Mesenchymal stem cell (in vitro differentiated cells and primary cell): Measurements from ENCODE around the gene CFAP251.
"Not testable (repeated sequence)": the region's sequence is repeated elsewhere in the genome, so short reads cannot be mapped to it uniquely, and the experiment has no call there.

Source experiments
- DNase-seq: peaks from one replicate; pipeline ENCODE4 v3.0.0-alpha.2; 2013
- H2AFZ ChIP-seq: one replicate; pipeline ENCODE4 v1.6.1; 2013; ENCODE audit warnings: low read depth, mild to moderate bottlenecking, control low read depth, inconsistent platforms, low read length, moderate library complexity
- H2AK5ac ChIP-seq: 2 replicates; pipeline ENCODE4 v1.6.1; 2013; ENCODE audit warnings: low read length, moderate library complexity, mild to moderate bottlenecking, inconsistent platforms; ENCODE audit not compliant: severe bottlenecking
- H2BK120ac ChIP-seq: one replicate; pipeline ENCODE4 v1.6.1; 2013; ENCODE audit warnings: low read depth, mild to moderate bottlenecking, inconsistent platforms, low read length, moderate library complexity
- H2BK12ac ChIP-seq, 2 experiments: one replicate each; pipeline ENCODE4 v1.6.1; 2013; ENCODE audit warnings: inconsistent platforms in 2 of 2, low read length in 2 of 2, mild to moderate bottlenecking in 2 of 2, moderate library complexity in 2 of 2, control low read depth in 1 of 2
- H2BK15ac ChIP-seq: one replicate; pipeline ENCODE4 v1.6.1; 2013; ENCODE audit warnings: mild to moderate bottlenecking, low read depth, inconsistent platforms; ENCODE audit not compliant: poor library complexity, severe bottlenecking
- H2BK5ac ChIP-seq: 2 replicates; pipeline ENCODE4 v1.6.1; 2013; ENCODE audit warnings: low read depth, mild to moderate bottlenecking, low read length, control low read depth, inconsistent platforms; ENCODE audit not compliant: poor library complexity, severe bottlenecking
- H3K14ac ChIP-seq, 2 experiments: one replicate each; pipeline ENCODE4 v1.6.1; 2013; ENCODE audit warnings: inconsistent platforms in 2 of 2, low read length in 2 of 2, control low read depth in 1 of 2, mild to moderate bottlenecking in 1 of 2, moderate library complexity in 1 of 2
- H3K18ac ChIP-seq, 2 experiments: one replicate each; pipeline ENCODE4 v1.6.1; 2013; ENCODE audit warnings: inconsistent platforms in 2 of 2, low read length in 2 of 2, control low read depth in 1 of 2, low read depth in 1 of 2, mild to moderate bottlenecking in 1 of 2
- H3K23ac ChIP-seq, 2 experiments: one replicate each; pipeline ENCODE4 v1.6.1; 2013; ENCODE audit warnings: inconsistent platforms in 2 of 2, low read length in 2 of 2, mild to moderate bottlenecking in 2 of 2, moderate library complexity in 2 of 2, control low read depth in 1 of 2
- H3K27ac ChIP-seq: 2 replicates; pipeline ENCODE4 v1.5.1; 2013; ENCODE audit warnings: mild to moderate bottlenecking, moderate library complexity, low read length, control low read depth, inconsistent platforms; ENCODE audit not compliant: poor library complexity, severe bottlenecking
- H3K27me3 ChIP-seq, 2 experiments: 2 replicates each; pipeline versions ENCODE4 v1.6.1 to v1.7.0; 2013; ENCODE audit warnings: low read length in 2 of 2, mild to moderate bottlenecking in 2 of 2, moderate library complexity in 2 of 2, control low read depth in 1 of 2, inconsistent platforms in 1 of 2; ENCODE audit not compliant: control insufficient read depth in 1 of 2, insufficient read depth in 1 of 2
- H3K36me3 ChIP-seq, 2 experiments: 2 replicates each; pipeline versions ENCODE4 v1.6.1 to v1.7.0; 2013; ENCODE audit warnings: low read length in 2 of 2, control low read depth in 1 of 2, inconsistent platforms in 1 of 2, low read depth in 1 of 2, mild to moderate bottlenecking in 1 of 2; ENCODE audit not compliant: insufficient read depth in 2 of 2, control insufficient read depth in 1 of 2
- H3K4ac ChIP-seq, 2 experiments: one replicate each; pipeline ENCODE4 v1.6.1; 2013; ENCODE audit warnings: inconsistent platforms in 2 of 2, low read length in 2 of 2, mild to moderate bottlenecking in 2 of 2, moderate library complexity in 2 of 2, control low read depth in 1 of 2, low read depth in 1 of 2
- H3K4me1 ChIP-seq: 2 replicates; pipeline ENCODE4 v1.6.1; 2013; ENCODE audit warnings: low read depth, low read length, control low read depth; ENCODE audit not compliant: control insufficient read depth, insufficient read depth
- H3K4me2 ChIP-seq: 2 replicates; pipeline ENCODE4 v1.6.1; 2013; ENCODE audit warnings: low read length, mild to moderate bottlenecking, inconsistent platforms; ENCODE audit not compliant: poor library complexity, severe bottlenecking
- H3K4me3 ChIP-seq, 2 experiments: 2 replicates each; pipeline versions ENCODE4 v1.5.1 to v1.7.0; 2013; ENCODE audit warnings: low read length in 2 of 2, mild to moderate bottlenecking in 2 of 2, control low read depth in 1 of 2, low read depth in 1 of 2; ENCODE audit not compliant: insufficient read depth in 1 of 2
- H3K79me1 ChIP-seq: replicated peaks from 2 replicates; pipeline ENCODE4 v1.6.1; 2013; ENCODE audit warnings: mild to moderate bottlenecking, control low read depth, low read length, inconsistent platforms; ENCODE audit not compliant: poor library complexity, severe bottlenecking
- H3K9ac ChIP-seq: 2 replicates; pipeline ENCODE4 v1.7.0; 2013; ENCODE audit warnings: mild to moderate bottlenecking, low read length, moderate library complexity
- H3K9me3 ChIP-seq: 2 replicates; pipeline ENCODE4 v1.7.0; 2013; ENCODE audit warnings: mild to moderate bottlenecking, low read length; ENCODE audit not compliant: control insufficient read depth
- H4K8ac ChIP-seq: one replicate; pipeline ENCODE4 v1.6.1; 2013; ENCODE audit warnings: inconsistent platforms, mild to moderate bottlenecking, low read length, moderate library complexity
- H4K91ac ChIP-seq: one replicate; pipeline ENCODE4 v1.6.1; 2013; ENCODE audit warnings: mild to moderate bottlenecking, low read length, inconsistent platforms
- WGBS: methylation state at CpG from one replicate; pipeline ENCODE4 v1.1.7; 2013; ENCODE audit warnings: mixed read lengths; 5-methylcytosine and 5-hydroxymethylcytosine counted together

The CFAP251 gene

GRCh38 chr12:121883315-121883660 lies 35.1 kb upstream of the CFAP251 start:
- no peak for DNase-seq
- WGBS: 75% methylated on average over 3 of the region's 4 CpGs
- Histone ChIP-seq H3K9ac (no peak overlapping the region), H3K36me3 (no peaks in the 10 kb centered on the region), H3K27ac (no peak overlapping the region), H3K79me1 (no peaks in the 10 kb centered on the region), H4K91ac (no peak overlapping the region), H3K4me2 (no peak overlapping the region), H3K18ac (no peak overlapping the region), H3K4me1 (no peaks in the 10 kb centered on the region), H2BK12ac (no peak overlapping the region), H3K9me3 (no peaks in the 10 kb centered on the region), H3K27me3 (no peaks in the 10 kb centered on the region), H3K4me3 (no peak overlapping the region), H2BK5ac (no peak overlapping the region), H3K23ac (no peak overlapping the region), H2AK5ac (no peak overlapping the region), H2BK15ac (no peak overlapping the region), H4K8ac (peak overlapping the region; percentile 43), H2AFZ (no peak overlapping the region), H3K14ac (no peak overlapping the region), H3K4ac (no peak overlapping the region), H2BK120ac (no peak overlapping the region)

GRCh38 chr12:121885129-121885528 lies 33.3 kb upstream of the CFAP251 start:
- WGBS: 72% methylated on average over 11 of the region's 11 CpGs

GRCh38 chr12:121888083-121888477 lies 30.3 kb upstream of the CFAP251 start:
- Histone ChIP-seq H3K36me3 (peaks cover 11 to 17% of the 10 kb centered on the region in 2 experiments), H3K27me3 (no peaks in the 10 kb centered on the region), H2BK5ac (no peak overlapping the region), H2BK120ac (no peak overlapping the region), H3K4me3 (peak overlapping the region; percentile 86 to 87), H3K4me1 (peaks cover 7% of the 10 kb centered on the region), H3K27ac (peak overlapping the region; percentile 62), H3K18ac (peak overlapping the region; percentile 72 to 77), H3K23ac (no peak overlapping the region), H2AK5ac (peak overlapping the region; percentile 75), H3K14ac (no peak overlapping the region), H2BK12ac (no peak overlapping the region), H3K9me3 (no peaks in the 10 kb centered on the region), H4K8ac (peak overlapping the region; percentile 98), H2BK15ac (no peak overlapping the region), H3K79me1 (peaks cover 3% of the 10 kb centered on the region), H3K4me2 (peak overlapping the region; percentile 66), H4K91ac (peak overlapping the region; percentile 48), H3K4ac (peak overlapping the region in 1 of 2 experiments; percentile 77), H2AFZ (peak overlapping the region; percentile 46), H3K9ac (peak overlapping the region; percentile 97)
- DNase-seq: no peak
- WGBS: 56% methylated on average over 5 of the region's 6 CpGs

More at GRCh38 chr12:121885129-121885528, 33.3 kb upstream of the CFAP251 start:
- not testable (repeated sequence) for H3K14ac ChIP-seq, H3K9me3 ChIP-seq, H2BK120ac ChIP-seq, H3K23ac ChIP-seq, H3K4me1 ChIP-seq, H3K27ac ChIP-seq, H2BK15ac ChIP-seq, H2AFZ ChIP-seq, H2BK12ac ChIP-seq, H3K27me3 ChIP-seq, H3K18ac ChIP-seq, H3K4me3 ChIP-seq, H4K8ac ChIP-seq, H2AK5ac ChIP-seq, H3K4ac ChIP-seq, H2BK5ac ChIP-seq, H3K9ac ChIP-seq, H4K91ac ChIP-seq, H3K4me2 ChIP-seq, H3K79me1 ChIP-seq, H3K36me3 ChIP-seq
- DNase-seq: peak; percentile 54

GRCh38 chr12:121888478-121889273 lies 29.7 kb upstream of the CFAP251 start, which contains the start of gene PSMD9:
Gene PSMD9, plus strand, starts transcription at chr12:121888790. Its CDS starts 67 bp downstream, at chr12:121888857.
- peak within 1 kb of the TSS in 1 of 2 experiments; percentile 86 for H3K23ac ChIP-seq
- peak within 1 kb of the TSS; percentile 98 for H4K8ac ChIP-seq
- peak within 1 kb of the TSS; percentile 95 for H3K27ac ChIP-seq
- peak within 1 kb of the TSS; percentile 75 for H2AK5ac ChIP-seq
- peaks cover 16 to 19% of the 10 kb centered on the region in 2 experiments for H3K36me3 ChIP-seq
- peaks cover 13% of the 10 kb centered on the region for H3K4me1 ChIP-seq
- peak within 1 kb of the TSS; percentile 98 to 99 for H3K18ac ChIP-seq
- peak within 1 kb of the TSS in 1 of 2 experiments; percentile 75 for H2BK12ac ChIP-seq
- H2AFZ ChIP-seq: peak within 1 kb of the TSS; percentile 85
- peak within 1 kb of the TSS; percentile 95 for H4K91ac ChIP-seq
- H3K9ac ChIP-seq: peak within 1 kb of the TSS; percentile 97
- H3K79me1 ChIP-seq: peaks cover 8% of the 10 kb centered on the region
- H2BK5ac ChIP-seq: peak within 1 kb of the TSS; percentile 60
- peak within 1 kb of the TSS; percentile 86 to 87 for H3K4me3 ChIP-seq
- H3K9me3 ChIP-seq: no peaks in the 10 kb centered on the region
- peak within 1 kb of the TSS; percentile 66 for H3K4me2 ChIP-seq
- peak within 1 kb of the TSS; percentile 60 for H2BK15ac ChIP-seq
- H2BK120ac ChIP-seq: peak within 1 kb of the TSS; percentile 89
- H3K14ac ChIP-seq: peak within 1 kb of the TSS in 1 of 2 experiments; percentile 98
- DNase-seq: peak; percentile 98
- H3K4ac ChIP-seq: peak within 1 kb of the TSS; percentile 47 to 100
- WGBS: under 1% methylated on average over 67 of the region's 67 CpGs
- no peaks in the 10 kb centered on the region for H3K27me3 ChIP-seq
